Amniotic epithelial cell (primary cell): ENCODE data around the gene KCNAB3.

Experiments
- DNase-seq: peaks from one replicate; pipeline ENCODE4 v3.0.0-alpha.2; 2010; ENCODE audit warnings: low read depth

Gene KCNAB3

GRCh38 chr17:7878234-7878633 is 51.4 kb downstream of the KCNAB3 start:
- DNase-seq, result no peak

GRCh38 chr17:7875804-7876370 is 53.8 kb downstream of the KCNAB3 start:
- no peak for DNase-seq

GRCh38 chr17:7873051-7873450 is 56.6 kb downstream of the KCNAB3 start:
- DNase-seq, result peak; percentile 86
